Hematopoietic multipotent progenitor cell treated with erythropoietin and hydrocortisone succinate and interleukin-3 and kit ligand, for 17 days (in vitro differentiated cells): ENCODE results near the gene ANKRD36C.
"Not testable (repeated sequence)": the region's sequence is repeated elsewhere in the genome, so short reads cannot be mapped to it uniquely, and the experiment has no call there.

ENCODE experiments used
- DNase-seq: peaks from one replicate; pipeline ENCODE4 v3.0.0-alpha.2; 2015; ENCODE audit warnings: low spot score

Gene ANKRD36C

DNA sequence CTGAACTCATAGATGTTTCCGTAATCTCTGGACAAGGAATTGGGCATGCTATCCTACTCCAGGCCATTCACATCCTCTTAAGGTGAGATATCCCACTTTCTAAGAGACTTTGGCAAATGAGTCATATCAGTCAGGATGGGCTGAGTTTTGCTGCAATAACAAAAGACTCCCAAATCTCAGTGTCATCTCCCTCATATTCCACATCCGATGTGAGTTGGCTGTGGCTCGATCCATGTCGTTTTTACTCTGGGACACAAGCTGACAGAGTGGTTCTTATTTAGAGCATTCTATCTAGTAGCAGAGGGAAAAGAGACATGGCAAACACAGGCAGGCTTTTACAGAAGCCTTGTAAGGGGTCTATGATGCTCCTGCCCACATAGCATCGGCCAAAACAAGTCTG is 14.6 kb upstream of the ANKRD36C start:
- DNase-seq, result not testable (repeated sequence)

- peak; percentile 59 for DNase-seq
Measured at GRCh38 chr2:95992520-95993272, 1.1 kb upstream of the ANKRD36C start.

GRCh38 chr2:95992102-95992501 is 478 bp upstream of the ANKRD36C start:
- not testable (repeated sequence) for DNase-seq

- not testable (repeated sequence) for DNase-seq
Measured at GRCh38 chr2:95990884-95991283, 740 bp downstream of the ANKRD36C start.

DNA sequence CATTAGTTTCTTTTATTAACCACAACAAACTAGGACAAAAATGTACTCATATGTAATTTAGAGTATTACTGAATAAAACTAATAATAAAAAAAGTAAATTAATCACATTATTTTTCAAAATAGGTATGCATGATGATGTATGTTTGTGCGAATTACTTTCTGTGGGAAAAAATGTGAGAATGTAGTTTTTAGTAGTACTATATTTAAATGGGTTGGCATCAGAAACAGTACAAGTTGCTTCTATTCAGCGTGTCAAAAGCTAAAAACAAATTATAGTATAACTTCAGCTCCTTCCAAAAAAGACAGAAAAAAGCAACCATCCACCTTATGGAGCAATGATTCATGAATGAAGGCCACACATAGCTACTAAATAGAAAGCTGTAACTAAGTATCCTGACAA is 40.0 kb downstream of the ANKRD36C start:
- not testable (repeated sequence) for DNase-seq

GRCh38 chr2:95948039-95948438 is 43.6 kb downstream of the ANKRD36C start:
- not testable (repeated sequence) for DNase-seq

DNA sequence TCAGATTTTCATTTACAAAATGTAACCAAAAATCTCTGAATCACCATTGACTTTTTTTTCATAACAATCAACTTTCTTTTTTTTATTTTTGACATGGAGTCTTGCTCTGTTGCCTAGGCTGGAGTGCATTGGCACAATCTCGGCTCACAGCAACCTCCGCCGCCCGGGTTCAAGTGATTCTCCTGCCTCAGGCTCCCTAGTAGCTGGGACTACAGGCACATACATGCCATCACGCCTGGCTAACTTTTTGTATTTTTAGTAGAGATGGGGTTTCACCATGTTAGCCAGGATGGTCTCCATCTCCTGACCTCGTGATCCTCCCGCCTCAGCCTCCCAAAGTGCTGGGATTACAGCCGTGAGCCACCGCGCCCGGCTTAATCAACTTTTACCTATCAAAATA is 51.7 kb downstream of the ANKRD36C start:
- DNase-seq, result not testable (repeated sequence)

DNA sequence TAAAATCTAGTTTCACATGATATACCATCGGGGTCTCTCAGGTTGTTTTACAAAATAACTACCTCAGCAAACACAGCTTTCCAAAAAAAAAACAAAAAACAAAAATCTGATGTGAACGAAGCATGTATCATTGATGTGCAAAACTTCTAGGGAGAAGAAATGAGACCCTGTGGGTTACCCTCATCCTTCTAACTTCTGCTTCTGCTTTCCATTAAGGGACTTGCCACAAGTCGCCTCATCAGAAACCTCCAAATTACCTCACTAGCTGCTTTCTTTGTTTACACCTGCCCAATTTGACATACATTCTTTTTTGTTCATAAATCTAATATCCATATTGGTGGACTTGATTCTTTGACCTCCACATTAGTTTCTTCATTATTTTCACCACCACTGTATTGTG is 60.9 kb downstream of the ANKRD36C start:
- DNase-seq, result not testable (repeated sequence)

- not testable (repeated sequence) for DNase-seq
Measured at GRCh38 chr2:95917007-95917406, 74.6 kb downstream of the ANKRD36C start.

DNA sequence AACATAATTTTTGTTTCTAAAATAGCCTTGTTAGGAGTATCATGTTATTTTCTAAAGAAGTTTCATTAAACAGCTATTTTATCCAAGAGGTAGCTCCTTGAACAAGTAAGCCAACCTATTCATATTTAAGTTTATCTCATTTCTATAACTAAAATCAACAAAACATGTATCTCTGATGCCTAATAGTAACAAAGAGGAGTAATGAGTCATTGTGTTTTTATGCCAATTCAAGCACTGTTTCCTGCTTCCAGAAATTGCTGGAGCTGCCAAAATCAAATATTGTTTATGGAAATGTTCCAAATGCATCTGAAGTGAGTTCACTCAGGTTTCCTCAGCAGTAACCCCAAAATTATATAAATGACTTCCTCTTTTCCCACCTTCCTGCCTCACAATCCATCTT is 76.5 kb downstream of the ANKRD36C start:
- DNase-seq, result not testable (repeated sequence)

GRCh38 chr2:95911431-95911830 is 80.2 kb downstream of the ANKRD36C start:
- DNase-seq, result not testable (repeated sequence)

- not testable (repeated sequence) for DNase-seq
Measured at GRCh38 chr2:95894443-95894842, 97.2 kb downstream of the ANKRD36C start.

- DNase-seq, result not testable (repeated sequence)
Measured at GRCh38 chr2:95867929-95868328, 123.7 kb downstream of the ANKRD36C start.

DNA sequence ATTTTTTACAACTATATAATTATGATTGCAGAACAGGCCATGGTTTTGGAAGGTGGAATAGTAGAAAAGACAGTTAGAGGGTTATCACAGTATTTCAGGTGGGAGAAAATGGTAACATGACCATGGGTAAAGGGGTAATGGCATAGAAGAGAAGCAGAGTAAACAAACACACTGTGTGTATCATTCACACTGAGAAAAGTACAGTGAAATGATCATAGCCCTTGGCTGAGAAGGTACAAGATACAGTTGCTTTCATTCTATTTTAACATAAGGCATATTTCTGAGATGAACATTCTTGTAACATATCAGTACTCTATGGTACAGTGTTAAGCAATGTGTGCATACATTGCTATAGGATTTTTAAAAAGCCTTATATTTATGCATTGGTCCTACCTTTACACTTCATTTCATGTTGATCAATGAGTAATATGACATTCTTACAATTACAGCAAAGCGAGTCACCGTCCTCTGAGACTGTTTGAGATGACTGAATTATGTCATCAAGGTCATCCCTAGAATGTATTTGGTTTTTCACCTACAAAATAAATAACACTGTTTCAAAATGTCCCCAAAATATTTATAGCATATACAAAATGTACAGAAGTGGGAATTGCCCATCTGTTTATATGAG is 124.5 kb downstream of the ANKRD36C start:
- not testable (repeated sequence) for DNase-seq

DNA sequence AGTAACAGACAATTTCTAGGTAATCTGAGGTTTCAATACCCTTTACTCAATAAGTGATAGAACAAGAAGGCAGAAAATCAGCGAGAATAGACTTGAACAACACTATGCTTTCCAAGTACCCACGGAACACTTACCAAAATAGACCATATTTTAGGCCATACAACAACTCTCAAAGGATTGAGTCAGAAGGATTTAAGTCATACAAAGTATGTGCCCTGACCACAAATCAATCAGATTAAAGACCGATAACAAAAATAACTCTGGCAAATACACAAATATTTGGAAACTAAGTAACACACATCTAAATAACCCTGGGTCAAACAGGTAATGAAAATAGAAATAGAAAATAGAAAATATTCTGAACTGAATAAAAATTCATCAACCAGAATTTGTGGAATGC is 129.5 kb downstream of the ANKRD36C start:
- DNase-seq, result not testable (repeated sequence)

- DNase-seq, result no peak
Measured at GRCh38 chr2:95836151-95836550, 155.5 kb downstream of the ANKRD36C start.

DNA sequence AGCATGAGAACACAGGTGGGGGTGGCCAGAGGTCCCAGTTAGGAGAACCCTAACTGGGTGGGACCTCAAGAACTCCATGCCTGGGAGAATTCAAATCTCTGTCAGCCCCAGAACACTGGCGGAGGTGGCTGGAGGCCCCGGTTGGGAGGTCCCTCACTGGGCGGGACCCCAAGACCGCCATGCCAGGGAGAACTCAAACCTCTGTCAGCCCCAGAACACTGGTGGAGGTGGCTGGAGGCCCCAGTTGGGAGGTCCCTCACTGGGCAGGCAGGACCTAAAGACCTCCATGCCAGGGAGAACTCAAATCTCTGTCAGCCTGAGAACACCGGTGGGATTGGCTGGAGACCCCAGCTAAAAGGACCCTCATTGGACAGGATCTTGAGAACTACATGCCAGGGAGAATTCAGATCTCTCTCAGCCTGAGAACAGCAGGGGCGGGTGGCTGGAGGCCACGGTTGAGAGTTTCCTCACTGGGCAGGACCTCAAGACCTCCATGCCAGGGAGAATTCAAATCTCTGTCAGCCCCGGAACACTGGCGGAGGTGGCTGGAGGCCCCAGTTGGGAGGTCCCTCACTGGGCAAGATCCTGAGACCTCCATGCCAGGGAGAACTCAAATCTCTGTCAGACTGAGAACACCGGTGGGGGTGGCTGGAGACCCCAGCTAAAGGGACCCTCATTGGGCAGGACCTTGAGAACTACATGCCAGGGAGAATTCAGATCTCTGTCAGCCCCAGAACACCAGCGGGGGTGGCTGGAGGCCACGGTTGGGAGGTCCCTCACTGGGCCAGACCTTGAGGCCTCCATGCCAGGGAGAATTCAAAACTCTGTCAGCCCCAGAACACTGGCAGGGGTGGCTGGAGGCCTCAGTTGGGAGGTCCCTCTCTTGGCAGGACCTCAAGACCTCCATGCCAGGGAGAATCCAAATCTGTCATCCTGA is 157.3 kb downstream of the ANKRD36C start:
- not testable (repeated sequence) for DNase-seq

GRCh38 chr2:95824218-95824617 is 167.4 kb downstream of the ANKRD36C start:
- not testable (repeated sequence) for DNase-seq

DNA sequence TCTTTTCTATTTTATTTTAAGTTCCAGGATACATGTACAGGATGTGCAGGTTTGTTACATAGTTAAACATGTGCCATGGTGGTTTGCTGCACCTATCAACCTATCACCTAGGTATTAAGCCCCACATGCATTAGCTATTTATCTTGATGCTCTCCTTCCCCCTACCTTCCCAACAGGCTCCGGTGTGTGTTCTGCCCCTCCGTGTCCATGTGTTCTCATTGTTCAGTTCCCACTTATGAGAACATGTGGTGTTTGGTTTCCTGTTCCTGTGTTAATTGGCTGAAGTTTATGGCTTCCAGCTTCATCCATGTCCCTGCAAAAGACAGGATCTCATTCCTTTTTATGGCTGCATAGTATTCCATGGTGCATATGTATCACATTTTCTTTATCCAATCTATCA is 174.1 kb downstream of the ANKRD36C start:
- not testable (repeated sequence) for DNase-seq

- DNase-seq, result not testable (repeated sequence)
Measured at GRCh38 chr2:95813311-95813710, 178.3 kb downstream of the ANKRD36C start.

DNA sequence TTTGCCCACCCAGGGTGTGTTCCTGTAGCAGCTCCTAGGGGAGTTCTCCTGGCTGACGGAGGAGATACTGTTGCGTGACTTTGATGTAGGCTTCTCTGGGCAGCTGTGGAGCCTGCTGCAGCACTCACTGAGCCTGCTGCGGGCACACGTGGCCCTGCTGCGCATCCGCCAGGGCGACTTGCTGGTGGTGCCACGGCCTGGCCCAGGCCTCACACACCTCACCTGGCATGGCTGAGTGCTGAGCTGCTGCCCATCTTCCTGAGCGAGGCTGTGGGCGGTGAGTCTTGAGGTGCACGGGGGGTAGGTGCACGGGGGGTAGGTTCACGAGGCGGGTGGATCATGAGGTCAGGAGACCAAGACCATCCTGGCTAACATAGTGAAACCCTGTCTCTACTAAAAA is 191.7 kb downstream of the ANKRD36C start:
- no peak for DNase-seq

DNA sequence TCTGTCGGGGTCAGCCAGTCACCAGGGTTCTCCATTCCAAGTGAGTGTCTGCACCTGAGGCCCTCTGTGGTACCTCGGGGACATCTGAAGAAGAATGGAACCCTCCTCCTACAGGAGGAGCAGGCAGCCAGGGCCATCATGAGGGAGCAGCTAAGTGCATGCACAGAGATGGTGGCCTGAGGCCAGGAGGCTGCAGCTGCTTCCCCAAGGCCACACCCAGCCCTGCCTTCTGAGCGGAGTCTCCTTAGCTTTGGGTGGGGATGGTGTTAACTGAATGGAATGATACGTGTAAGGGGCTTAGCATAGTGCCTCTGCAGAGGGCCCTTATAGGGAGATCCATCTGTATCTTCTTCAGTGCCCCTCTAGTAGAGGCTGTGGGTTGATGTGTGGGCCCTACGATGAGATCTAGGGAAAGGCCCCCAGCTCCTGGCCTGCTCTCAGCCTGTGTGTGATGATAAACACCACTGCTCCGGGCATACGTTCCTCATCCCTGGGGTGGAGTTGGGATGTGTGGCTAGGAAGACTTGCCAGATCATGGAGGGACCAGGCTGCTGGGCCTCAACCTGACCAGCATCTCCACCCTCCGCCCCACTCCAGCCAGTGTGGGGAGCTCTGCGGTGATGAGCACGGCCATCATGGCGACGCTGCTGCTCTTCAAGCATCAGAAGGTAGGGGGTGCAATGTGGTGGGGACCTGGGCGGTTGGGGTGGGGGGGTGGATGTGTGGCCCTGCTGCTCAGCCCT is 192.3 kb downstream of the ANKRD36C start:
- DNase-seq, result not testable (repeated sequence)
